K562 (cell line): ENCODE measurements around the gene RIT2. TPM values are rescaled to one million over a fixed set of nuclear protein-coding genes. Genes with fewer than 3 reads are reported as not detected.

Experiments
- ATAC-seq: fragments of 200-7000 bp; cut with Tn5 transposase; 3 replicates; pipeline ENCODE4 v1.9.1; 2020; ENCODE audit warnings: moderate library complexity
- BruUV-seq: library from RNA; stranded (reverse); fragments of 400-500 nt; replicated peaks from 2 replicates; lab custom pipeline; 2021; lab: Mats Ljungman, UMichigan
- CTCF ChIA-PET: fragments of 300-600 bp; formaldehyde crosslinking; extraction: SDS; loops from one replicate; lab custom pipeline; 2021; ENCODE audit warnings: low intra/inter-chr PET ratio; lab: Yijun Ruan, JAX
- POLR2A ChIA-PET: fragments of 300-600, 350-650 bp; sonication (Branson Sonifier 250); formaldehyde crosslinking; extraction: SDS; loops from one replicate; lab custom pipeline; 2021; ENCODE audit warnings: antibody characterized with exemption, inconsistent platforms; lab: Yijun Ruan, JAX
- DNase-seq, 4 experiments: peaks; one replicate each; pipeline versions ENCODE4 v3.0.0 to v3.0.0-alpha.2; 2011 to 2018; ENCODE audit warnings: low spot score in 3 of 4, mixed read lengths in 3 of 4; ENCODE audit errors: extremely low read depth in 1 of 4
- FAIRE-seq: peaks from 2 replicates; lab custom pipeline; 2011; peaks lifted over from hg19 to GRCh38; lab: Jason Lieb, UNC
- H2AFZ ChIP-seq: 2 replicates; pipeline ENCODE4 v1.6.0; 2011; ENCODE audit warnings: low read depth, low read length, control low read depth, inconsistent platforms
- H3K27ac ChIP-seq: fragments of 200-600 bp; 3 replicates; pipeline ENCODE4 v1.8.0; 2011; ENCODE audit warnings: low read depth, mild to moderate bottlenecking, control low read depth, inconsistent platforms, low read length, moderate library complexity, mixed read lengths; ENCODE audit errors: extremely low read depth
- H3K27me3 ChIP-seq, 2 experiments: fragments of 300-600 bp in 1 of 2; 2 replicates in 1 of 2; 3 replicates in 1 of 2; pipeline versions ENCODE4 v1.6.0 to v1.8.0; 2011; ENCODE audit warnings: inconsistent platforms in 2 of 2, low read length in 2 of 2, mild to moderate bottlenecking in 1 of 2, mixed read lengths in 1 of 2, moderate library complexity in 1 of 2; ENCODE audit not compliant: control insufficient read depth in 2 of 2, insufficient read depth in 2 of 2
- H3K36me3 ChIP-seq: fragments of 300-600 bp; 3 replicates; pipeline ENCODE4 v1.8.0; 2011; ENCODE audit warnings: mild to moderate bottlenecking, low read length, inconsistent platforms; ENCODE audit not compliant: control insufficient read depth, insufficient read depth
- H3K4me1 ChIP-seq, 2 experiments: fragments of 200-600 bp in 1 of 2; replicated peaks in 1 of 2; 2 replicates in 1 of 2; 3 replicates in 1 of 2; pipeline versions ENCODE4 v1.5.1 to v1.8.0; 2011; ENCODE audit warnings: inconsistent platforms in 2 of 2, low read length in 2 of 2, mild to moderate bottlenecking in 1 of 2, mixed read lengths in 1 of 2, moderate library complexity in 1 of 2; ENCODE audit not compliant: control insufficient read depth in 2 of 2, insufficient read depth in 2 of 2
- H3K4me2 ChIP-seq: 2 replicates; pipeline ENCODE4 v1.6.1; 2011; ENCODE audit warnings: low read length, control low read depth, inconsistent platforms, mixed read lengths; ENCODE audit not compliant: insufficient read depth
- H3K4me3 ChIP-seq: fragments of 200-600 bp; sonication (generic), shearing (Covaris generic); 2 replicates; pipeline ENCODE4 v1.5.1; 2016; ENCODE audit warnings: control low read depth, inconsistent platforms
- H3K79me2 ChIP-seq: fragments of 200-600 bp; 3 replicates; pipeline ENCODE4 v1.8.0; 2011; ENCODE audit warnings: low read length, inconsistent platforms; ENCODE audit not compliant: control insufficient read depth, insufficient read depth
- H3K9ac ChIP-seq, 2 experiments: 2 replicates each; pipeline versions ENCODE4 v1.6.0 to v1.6.1; 2011; ENCODE audit warnings: low read depth in 2 of 2, low read length in 2 of 2, control low read depth in 1 of 2, inconsistent platforms in 1 of 2, mild to moderate bottlenecking in 1 of 2, mixed read lengths in 1 of 2; ENCODE audit not compliant: insufficient read depth in 1 of 2
- H3K9me1 ChIP-seq: one replicate; pipeline ENCODE4 v1.6.0; 2011; ENCODE audit warnings: inconsistent platforms, mild to moderate bottlenecking, low read length, moderate library complexity; ENCODE audit not compliant: control insufficient read depth, insufficient read depth
- H3K9me3 ChIP-seq: replicated peaks from 2 replicates; pipeline ENCODE4 v1.5.1; 2011; ENCODE audit warnings: low read depth, low read length, inconsistent platforms; ENCODE audit not compliant: control insufficient read depth, insufficient read depth
- H4K20me1 ChIP-seq: replicated peaks from 2 replicates; pipeline ENCODE4 v1.6.1; 2011; ENCODE audit warnings: low read length, inconsistent platforms, mixed read lengths; ENCODE audit not compliant: control insufficient read depth, insufficient read depth
- CREBBP ChIP-seq: IDR thresholded peaks from one replicate; pipeline ENCODE4 v1.6.1; 2012; ENCODE audit warnings: low read depth, mild to moderate bottlenecking, control low read depth, inconsistent platforms, low read length
- ESRRB ChIP-seq: fragments of 250-450 bp; sonication (Bioruptor Pico); IDR thresholded peaks from 2 replicates; pipeline ENCODE4 v1.5.0; 2020; ENCODE audit warnings: mild to moderate bottlenecking, moderate library complexity, borderline replicate concordance
- HNRNPLL ChIP-seq: fragments of 200-400 bp; formaldehyde crosslinking; IDR thresholded peaks from 2 replicates; pipeline ENCODE4 v1.6.1; 2017; ENCODE audit warnings: low read length, low read depth, mild to moderate bottlenecking; ENCODE audit not compliant: poor library complexity, severe bottlenecking
- L3MBTL2 ChIP-seq: fragments of 450-650 bp; IDR thresholded peaks from 2 replicates; pipeline ENCODE4 v1.6.1; 2016; ENCODE audit warnings: mild to moderate bottlenecking, moderate library complexity
- SIN3A ChIP-seq, 2 experiments: fragments of 150-350 bp in 1 of 2; IDR thresholded peaks; 2 replicates each; pipeline ENCODE4 v1.6.1; 2011 to 2016; ENCODE audit warnings: borderline replicate concordance in 2 of 2, low read depth in 2 of 2, low read length in 2 of 2, mild to moderate bottlenecking in 2 of 2, moderate library complexity in 2 of 2; ENCODE audit not compliant: control insufficient read depth in 1 of 2
- SOX6 ChIP-seq: fragments of 450-650 bp; IDR thresholded peaks from 2 replicates; pipeline ENCODE4 v1.6.1; 2014; ENCODE audit warnings: mild to moderate bottlenecking
- TEAD4 ChIP-seq, 2 experiments: sonication (generic) in 1 of 2; formaldehyde crosslinking in 1 of 2; IDR thresholded peaks; 2 replicates each; pipeline versions ENCODE4 v1.6.1 to v1.8.0; 2012 to 2022; ENCODE audit warnings: borderline replicate concordance in 1 of 2, inconsistent platforms in 1 of 2, low read length in 1 of 2, mild to moderate bottlenecking in 1 of 2, missing genetic modification reagents in 1 of 2
- WGBS: fragments of 100-300 bp; shearing (Covaris generic); methylation state at CpG from one replicate; pipeline ENCODE4 v1.1.6; 2016; ENCODE audit warnings: low coverage, mixed read lengths; ENCODE audit not compliant: insufficient coverage; ENCODE audit errors: missing lambda C conversion rate; 5-methylcytosine and 5-hydroxymethylcytosine counted together
- in situ Hi-C: fragments of 300-500 bp; cut with MboI; formaldehyde crosslinking; loops from 4 replicates; pipeline ENCODE4 v1.15.0; 2018; ENCODE audit warnings: inconsistent platforms, mixed read lengths
- intact Hi-C: fragments of 100-400 bp; cut with micrococcal nuclease; formaldehyde crosslinking; loops from 2 replicates; pipeline ENCODE4 v1.14.2; 2022
- polyA plus RNA-seq, 8 experiments: library from polyadenylated mRNA; depleted of rRNA in 4 of 8; stranded (reverse) in 5 of 8; unstranded in 3 of 8; fragments of >200 nt; fragmentation: Nextera tagmentation in 2 of 8; fragmentation: Illumina TruSeq in 1 of 8; extraction: Ambion mirVana in 2 of 8; extraction: Trizol in 1 of 8; gene quantifications; 2 replicates each; pipeline versions ENCODE4 v1.2.1 to v1.2.3, GENCODE V29; 2011 to 2014; ENCODE audit warnings: inconsistent platforms in 1 of 8, missing spikeins in 1 of 8
- total RNA-seq, 7 experiments: library from RNA; depleted of rRNA in 6 of 7; stranded (reverse); fragments of >200 nt in 6 of 7; fragmentation: Illumina TruSeq in 2 of 7; extraction: Trizol in 2 of 7; gene quantifications; 2 replicates each; pipeline versions ENCODE4 v1.2.1 to v1.2.3, GENCODE V29; 2011 to 2021; ENCODE audit warnings: low replicate concordance in 1 of 7

Gene RIT2
- total and polyA plus RNA-seq, 9 of the 15 experiments (the other 6 are each of a cell fraction or from before 2014, with no cell fraction given) = not detected

DNA sequence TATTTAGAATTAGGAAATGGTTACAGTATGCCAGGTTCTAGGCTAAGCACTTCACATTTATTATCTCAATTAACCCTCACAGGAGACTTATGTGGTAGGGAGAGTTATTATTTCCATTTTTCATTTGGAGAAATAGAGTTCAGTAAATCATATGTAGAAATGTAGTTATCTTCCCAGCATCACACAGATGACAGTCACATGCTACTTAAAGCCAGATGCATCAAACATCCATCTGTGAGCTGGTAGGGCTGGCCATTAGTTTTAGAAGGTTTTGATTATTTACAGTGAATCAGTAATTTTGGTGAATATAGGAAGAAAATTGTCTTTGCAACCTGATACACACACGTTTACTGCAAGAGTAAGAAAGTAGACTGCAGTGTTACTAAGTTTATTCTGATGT is 97.9 kb downstream of the RIT2 start (continued):
- no peak for TF ChIP-seq SIN3A (IDR thresholded peaks at IDR 0.05; ENCODE audit: borderline replicate concordance in 2 of 2, control insufficient read depth in 1 of 2, low read depth in 2 of 2, low read length in 2 of 2)
- TF ChIP-seq L3MBTL2 = no peak
- no peak for TF ChIP-seq TEAD4 (IDR thresholded peaks at IDR 0.05; ENCODE audit: low read length)
- no peak for TF ChIP-seq TEAD4 (CRISPR knock-in tag; IDR thresholded peaks at IDR 0.05; ENCODE audit: borderline replicate concordance)

DNA sequence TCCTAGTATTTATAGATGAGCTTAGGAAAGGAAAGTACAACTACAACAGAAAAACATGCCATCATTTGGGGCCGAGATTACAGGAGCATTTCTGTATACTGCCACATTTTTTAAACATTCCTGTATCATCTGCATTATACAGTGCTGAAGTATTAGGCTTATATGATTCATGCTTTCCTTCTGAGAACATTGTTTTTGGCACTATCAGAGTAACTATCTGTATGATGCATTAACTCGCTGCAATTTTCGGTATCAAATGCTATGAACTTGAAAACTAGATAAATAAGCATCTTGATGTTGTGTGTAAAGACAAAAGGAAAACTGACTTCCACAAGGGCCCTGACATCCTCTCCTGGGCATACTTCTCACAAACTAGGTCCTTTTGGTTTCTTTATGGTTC is 102.0 kb downstream of the RIT2 start:
- in situ Hi-C loops = no loop called here
- no peak for FAIRE-seq
- Histone ChIP-seq H3K79me2 (no peaks in the 10 kb centered on the region), H3K9me1 (no peaks in the 10 kb centered on the region), H3K27me3 (no peaks in the 10 kb centered on the region), H3K4me2 (no peak overlapping the region), H3K9me3 (no peaks in the 10 kb centered on the region; the same call in 1 of the 2 replicates), H3K9ac (no peak overlapping the region), H3K27ac (no peak overlapping the region), H3K4me1 (no peaks in the 10 kb centered on the region), H3K36me3 (no peaks in the 10 kb centered on the region), H3K4me3 (no peak overlapping the region), H2AFZ (no peak overlapping the region), H4K20me1 (no peaks in the 10 kb centered on the region)
- no peak for DNase-seq
- BruUV-seq = no TSS peak
- no peak for TF ChIP-seq SOX6
- no peak for TF ChIP-seq CREBBP
- TF ChIP-seq HNRNPLL = no peak
- TF ChIP-seq ESRRB = no peak
- ATAC-seq = no peak
- intact Hi-C loops = no loop called here
- ChIA-PET POLR2A (no interaction called here), CTCF (no interaction called here)
- WGBS = 0% methylated on average over 3 of the region's 3 CpGs
